ENCODE measurements around the gene PPIL6. TPM values are rescaled to one million over a fixed set of nuclear protein-coding genes. Genes with fewer than 3 reads are reported as not detected.

The PPIL6 gene
- total and polyA plus RNA-seq, 2 experiments from 2014 or later, result 3.5 to 3.7 TPM

DNA sequence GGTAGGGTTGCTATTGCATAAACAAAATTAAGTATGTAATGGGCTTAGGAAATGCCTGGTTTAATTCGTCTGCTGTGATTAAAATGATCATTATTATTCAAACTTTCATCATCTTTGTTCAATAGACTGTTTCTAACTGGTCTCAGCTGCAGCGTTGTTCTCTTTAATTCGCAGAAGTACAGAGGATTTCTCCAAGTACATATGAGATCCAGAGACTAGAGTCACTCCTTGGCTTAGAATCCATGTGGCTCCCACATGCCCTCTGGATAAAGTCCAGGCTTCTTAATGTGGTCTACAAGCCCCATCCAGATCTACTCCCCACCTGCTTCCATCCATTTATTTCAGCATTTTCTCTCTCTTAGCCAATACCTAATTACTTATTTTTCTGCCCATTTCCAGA lies 43.7 kb upstream of the PPIL6 start:
- no peaks in the 10 kb centered on the region for H3K9me3 ChIP-seq (ENCODE audit: low read depth)
- H3K4me1 ChIP-seq (ENCODE audit: insufficient read depth), result peaks cover 23% of the 10 kb centered on the region
- in situ Hi-C loops (cut with MboI), result no loop called here
- 5 to 9% methylated on average over 3 of the region's 3 CpGs for WGBS, 2 experiments (ENCODE audit: low coverage in 1 of 2, low lambda C conversion rate in 2 of 2, missing lambda C conversion rate in 2 of 2)
- H3K79me2 ChIP-seq (ENCODE audit: insufficient read depth), result peaks cover 31% of the 10 kb centered on the region
- H2AFZ ChIP-seq, result peak overlapping the region; percentile 84
- peak overlapping the region; percentile 75 for H3K4me2 ChIP-seq (ENCODE audit: unreplicated experiment)
- peaks cover 10% of the 10 kb centered on the region; the same call in 1 of the 2 replicates for H3K36me3 ChIP-seq (ENCODE audit: low read depth)
- H3K27me3 ChIP-seq (replicated peaks; ENCODE audit: insufficient read depth), result no peaks in the 10 kb centered on the region
- H3K4me3 ChIP-seq, result peak overlapping the region; percentile 64
- H3K9ac ChIP-seq, result peak overlapping the region; percentile 52; the same call in 1 of the 2 replicates
- H3K9me2 ChIP-seq (ENCODE audit: insufficient read depth), result peaks cover 3% of the 10 kb centered on the region; the same call in 1 of the 2 replicates
- peak; percentile 23 for DNase-seq
- no peaks in the 10 kb centered on the region for H4K20me1 ChIP-seq (ENCODE audit: insufficient read depth)
- no peak for TF ChIP-seq EZH2 (IDR thresholded peaks at IDR 0.05; ENCODE audit: insufficient read depth, poor library complexity, severe bottlenecking)
- no peak for TF ChIP-seq EZH2phosphoT487 (IDR thresholded peaks at IDR 0.05; ENCODE audit: insufficient read depth, low read depth)
- no peak overlapping the region for H3K27ac ChIP-seq
- H3F3A ChIP-seq (ENCODE audit: insufficient read depth), result peaks cover 8% of the 10 kb centered on the region

DNA sequence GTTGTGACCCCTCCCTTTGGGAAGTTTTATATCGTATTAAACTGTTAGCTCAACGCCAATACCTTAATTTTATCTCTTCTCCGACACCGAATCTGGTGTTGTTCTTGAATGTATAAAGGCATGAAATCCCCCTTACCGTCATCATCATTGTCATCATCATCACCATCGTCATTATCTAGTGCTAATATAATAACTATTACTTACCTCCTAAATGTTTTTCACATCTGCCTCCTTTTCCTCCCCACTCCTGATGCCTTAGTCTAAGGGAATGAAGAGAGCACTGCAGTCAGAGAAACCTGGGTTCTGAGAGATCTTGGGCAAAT lies 43.3 kb upstream of the PPIL6 start:
- 1 to 2% methylated on average over 6 of the region's 6 CpGs for WGBS, 2 experiments (ENCODE audit: low coverage in 1 of 2, low lambda C conversion rate in 2 of 2, missing lambda C conversion rate in 2 of 2)
- H2AFZ ChIP-seq, result peak overlapping the region; percentile 84
- TF ChIP-seq EZH2 (IDR thresholded peaks at IDR 0.05; ENCODE audit: insufficient read depth, poor library complexity, severe bottlenecking) (no peak), EZH2phosphoT487 (IDR thresholded peaks at IDR 0.05; ENCODE audit: insufficient read depth, low read depth) (no peak)
- peaks cover 3% of the 10 kb centered on the region; the same call in 1 of the 2 replicates for H3K9me2 ChIP-seq (ENCODE audit: insufficient read depth)
- H3K36me3 ChIP-seq (ENCODE audit: low read depth), result peaks cover 10% of the 10 kb centered on the region; the same call in 1 of the 2 replicates
- H3K9ac ChIP-seq, result peak overlapping the region; percentile 52; the same call in 1 of the 2 replicates
- H4K20me1 ChIP-seq (ENCODE audit: insufficient read depth), result no peaks in the 10 kb centered on the region
- H3K4me2 ChIP-seq (ENCODE audit: unreplicated experiment), result peak overlapping the region; percentile 75
- H3K4me1 ChIP-seq (ENCODE audit: insufficient read depth), result peaks cover 27% of the 10 kb centered on the region
- no peaks in the 10 kb centered on the region for H3K9me3 ChIP-seq (ENCODE audit: low read depth)
- peak overlapping the region; percentile 64 for H3K4me3 ChIP-seq
- no peaks in the 10 kb centered on the region for H3K27me3 ChIP-seq (replicated peaks; ENCODE audit: insufficient read depth)
- H3K27ac ChIP-seq, result no peak overlapping the region
- in situ Hi-C loops (cut with MboI), result no loop called here
- DNase-seq, result no peak
- peaks cover 35% of the 10 kb centered on the region for H3K79me2 ChIP-seq (ENCODE audit: insufficient read depth)
- H3F3A ChIP-seq (ENCODE audit: insufficient read depth), result peaks cover 8% of the 10 kb centered on the region

DNA sequence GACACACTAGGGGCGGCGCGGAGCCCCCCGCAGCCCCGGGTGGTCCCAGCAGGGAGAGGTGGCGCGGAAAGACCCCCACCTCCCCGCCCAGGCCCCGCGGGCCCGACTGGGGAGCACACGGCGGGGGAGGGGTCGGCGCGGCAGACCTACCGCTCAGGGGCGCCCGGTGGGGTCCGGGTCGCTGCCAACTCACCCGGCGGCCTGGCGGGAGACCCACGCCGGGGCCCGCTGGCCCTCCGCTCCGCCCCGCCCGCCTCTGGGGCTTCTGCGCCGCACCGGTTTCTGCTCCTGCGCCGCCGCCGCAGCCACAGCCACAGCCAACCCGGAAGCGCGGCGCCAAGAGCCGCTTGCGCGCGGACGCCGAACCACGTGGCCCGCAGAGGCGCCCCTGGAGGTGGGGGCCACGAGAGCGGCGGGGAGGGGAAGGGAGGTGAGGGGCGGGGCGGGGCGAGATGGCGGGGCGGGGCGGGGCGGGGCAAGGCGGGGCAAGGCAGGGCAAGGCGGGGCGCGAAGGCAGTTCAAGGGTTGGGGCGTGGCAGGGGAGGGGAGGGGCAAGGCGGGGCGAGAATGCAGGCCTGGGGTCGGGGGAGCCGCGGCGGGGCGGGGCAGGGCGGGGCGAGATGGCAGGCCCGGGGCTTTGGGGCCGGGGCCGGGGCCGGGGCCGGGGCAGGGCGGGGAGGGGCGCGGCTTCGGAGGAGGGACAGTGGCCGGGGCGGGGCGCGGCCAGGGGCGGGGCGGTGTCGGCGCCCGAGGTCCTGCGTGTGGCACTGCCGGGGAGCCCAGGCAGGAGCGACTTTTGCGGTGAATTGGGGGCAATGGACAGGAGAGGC lies 42.7 kb upstream of the PPIL6 start, which contains the start of gene ZBTB24:
TSS of gene ZBTB24 (minus strand) at position 315 of the 830 bp plus-strand sequence. CDS start 1,193 bp downstream, outside the sequence.
- 1 to 2% methylated on average over 19 to 50 of the region's 97 CpGs for WGBS, 2 experiments (ENCODE audit: low coverage in 1 of 2, low lambda C conversion rate in 2 of 2, missing lambda C conversion rate in 2 of 2)
- H3K9ac ChIP-seq, result peak within 1 kb of the TSS; percentile 90
- H3K4me3 ChIP-seq, result peak within 1 kb of the TSS; percentile 86
- H3K9me3 ChIP-seq (ENCODE audit: low read depth), result no peaks in the 10 kb centered on the region
- peak within 1 kb of the TSS; percentile 84 for H2AFZ ChIP-seq
- DNase-seq, result peak; percentile 97
- H3K4me2 ChIP-seq (ENCODE audit: unreplicated experiment), result peak within 1 kb of the TSS; percentile 75
- no peak for TF ChIP-seq EZH2phosphoT487 (IDR thresholded peaks at IDR 0.05; ENCODE audit: insufficient read depth, low read depth)
- TF ChIP-seq EZH2 (IDR thresholded peaks at IDR 0.05; ENCODE audit: insufficient read depth, poor library complexity, severe bottlenecking), result no peak
- in situ Hi-C loops (cut with MboI), result no loop called here
- H3K79me2 ChIP-seq (ENCODE audit: insufficient read depth), result peaks cover 41% of the 10 kb centered on the region
- H3K4me1 ChIP-seq (ENCODE audit: insufficient read depth), result peaks cover 33% of the 10 kb centered on the region
- peaks cover 8% of the 10 kb centered on the region for H3F3A ChIP-seq (ENCODE audit: insufficient read depth)
- peak within 1 kb of the TSS; percentile 43 for H3K27ac ChIP-seq
- no peaks in the 10 kb centered on the region for H3K27me3 ChIP-seq (replicated peaks; ENCODE audit: insufficient read depth)
- no peaks in the 10 kb centered on the region for H4K20me1 ChIP-seq (ENCODE audit: insufficient read depth)
- H3K36me3 ChIP-seq (ENCODE audit: low read depth), result peaks cover 10% of the 10 kb centered on the region; the same call in 1 of the 2 replicates
- peaks cover 3% of the 10 kb centered on the region; the same call in 1 of the 2 replicates for H3K9me2 ChIP-seq (ENCODE audit: insufficient read depth)

DNA sequence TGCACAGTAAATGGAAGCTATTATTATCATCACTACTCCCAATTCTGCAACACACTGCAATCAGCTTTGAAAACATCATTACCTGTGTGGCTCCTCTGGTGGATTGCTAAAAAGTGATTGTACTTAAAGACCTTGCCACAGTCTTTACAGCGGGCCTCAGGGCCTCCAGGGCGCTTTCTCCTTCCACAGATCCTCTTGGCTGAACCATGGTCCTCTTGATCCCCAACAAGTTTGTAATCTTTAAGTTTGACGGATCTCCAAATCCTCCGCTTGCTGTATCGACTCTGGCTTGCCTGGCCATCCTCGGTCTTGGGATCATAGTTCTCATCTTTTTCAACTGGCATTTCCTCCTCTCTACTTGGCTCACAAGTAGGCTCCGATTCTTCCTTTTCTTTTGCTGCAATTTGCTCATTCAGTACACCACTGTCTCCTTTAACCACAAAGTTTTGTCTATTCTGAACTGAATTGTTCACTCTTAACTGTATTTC lies 40.6 kb upstream of the PPIL6 start:
- no peak for TF ChIP-seq EZH2phosphoT487 (IDR thresholded peaks at IDR 0.05; ENCODE audit: insufficient read depth, low read depth)
- no peak for TF ChIP-seq EZH2 (IDR thresholded peaks at IDR 0.05; ENCODE audit: insufficient read depth, poor library complexity, severe bottlenecking)
- no peaks in the 10 kb centered on the region for H4K20me1 ChIP-seq (ENCODE audit: insufficient read depth)
- no peak overlapping the region for H3K27ac ChIP-seq
- DNase-seq, result no peak
- H3K79me2 ChIP-seq (ENCODE audit: insufficient read depth), result peaks cover 62% of the 10 kb centered on the region
- WGBS, 2 experiments (ENCODE audit: low coverage in 1 of 2, low lambda C conversion rate in 2 of 2, missing lambda C conversion rate in 2 of 2), result 95 to 98% methylated on average over 7 of the region's 7 CpGs
- no peak overlapping the region for H3K4me3 ChIP-seq
- peaks cover 40% of the 10 kb centered on the region for H3K4me1 ChIP-seq (ENCODE audit: insufficient read depth)
- H2AFZ ChIP-seq, result no peak overlapping the region
- peaks cover 11% of the 10 kb centered on the region for H3K36me3 ChIP-seq (ENCODE audit: low read depth)
- H3K9me3 ChIP-seq (ENCODE audit: low read depth), result no peaks in the 10 kb centered on the region
- in situ Hi-C loops (cut with MboI), result no loop called here
- H3K4me2 ChIP-seq (ENCODE audit: unreplicated experiment), result peak overlapping the region; percentile 5
- no peak overlapping the region for H3K9ac ChIP-seq
- H3K9me2 ChIP-seq (ENCODE audit: insufficient read depth), result no peaks in the 10 kb centered on the region
- no peaks in the 10 kb centered on the region for H3K27me3 ChIP-seq (replicated peaks; ENCODE audit: insufficient read depth)
- peaks cover 8% of the 10 kb centered on the region for H3F3A ChIP-seq (ENCODE audit: insufficient read depth)
